Measurements from ENCODE around the gene ALPP.
"Not testable (repeated sequence)": the region's sequence is repeated elsewhere in the genome, so short reads cannot be mapped to it uniquely, and the experiment has no call there.

ALPP gene

GRCh38 chr2:232332940-232333259, 45.7 kb upstream of the ALPP start:
- CTCF ChIA-PET: interaction anchor here (1.0 kb wide), 1 partner anchor 107 kb away, joined by 4 read pairs; no protein-coding TSS in a partner anchor
- Histone ChIP-seq H3K36me3 (ENCODE audit: control insufficient read depth in 2 of 2, insufficient read depth in 1 of 2, low read length in 2 of 2) (no peaks in the 10 kb centered on the region), H3K4me1 (ENCODE audit: control insufficient read depth, insufficient read depth, low read length) (no peaks in the 10 kb centered on the region), H3K4me3 (ENCODE audit: low read depth, low read length) (no peak overlapping the region), H3K27ac (ENCODE audit: extremely low read depth, low read depth, low read length) (no peak overlapping the region), H3K9me3 (ENCODE audit: control insufficient read depth, insufficient read depth, low read depth, low read length) (no peaks in the 10 kb centered on the region)
- peak; percentile 55 for TF ChIP-seq ZFHX2 (tag by site-specific recombination; conservative IDR thresholded peaks at IDR 0.05)
- TF ChIP-seq, protein P1, sequence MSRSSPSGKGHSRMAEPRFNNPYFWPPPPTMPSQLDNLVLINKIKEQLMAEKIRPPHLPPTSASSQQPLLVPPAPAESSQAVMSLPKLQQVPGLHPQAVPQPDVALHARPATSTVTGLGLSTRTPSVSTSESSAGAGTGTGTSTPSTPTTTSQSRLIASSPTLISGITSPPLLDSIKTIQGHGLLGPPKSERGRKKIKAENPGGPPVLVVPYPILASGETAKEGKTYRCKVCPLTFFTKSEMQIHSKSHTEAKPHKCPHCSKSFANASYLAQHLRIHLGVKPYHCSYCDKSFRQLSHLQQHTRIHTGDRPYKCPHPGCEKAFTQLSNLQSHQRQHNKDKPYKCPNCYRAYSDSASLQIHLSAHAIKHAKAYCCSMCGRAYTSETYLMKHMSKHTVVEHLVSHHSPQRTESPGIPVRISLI (tag by site-specific recombination; IDR thresholded peaks at IDR 0.05): no peak
- POLR2A ChIA-PET: no interaction called here

DNA sequence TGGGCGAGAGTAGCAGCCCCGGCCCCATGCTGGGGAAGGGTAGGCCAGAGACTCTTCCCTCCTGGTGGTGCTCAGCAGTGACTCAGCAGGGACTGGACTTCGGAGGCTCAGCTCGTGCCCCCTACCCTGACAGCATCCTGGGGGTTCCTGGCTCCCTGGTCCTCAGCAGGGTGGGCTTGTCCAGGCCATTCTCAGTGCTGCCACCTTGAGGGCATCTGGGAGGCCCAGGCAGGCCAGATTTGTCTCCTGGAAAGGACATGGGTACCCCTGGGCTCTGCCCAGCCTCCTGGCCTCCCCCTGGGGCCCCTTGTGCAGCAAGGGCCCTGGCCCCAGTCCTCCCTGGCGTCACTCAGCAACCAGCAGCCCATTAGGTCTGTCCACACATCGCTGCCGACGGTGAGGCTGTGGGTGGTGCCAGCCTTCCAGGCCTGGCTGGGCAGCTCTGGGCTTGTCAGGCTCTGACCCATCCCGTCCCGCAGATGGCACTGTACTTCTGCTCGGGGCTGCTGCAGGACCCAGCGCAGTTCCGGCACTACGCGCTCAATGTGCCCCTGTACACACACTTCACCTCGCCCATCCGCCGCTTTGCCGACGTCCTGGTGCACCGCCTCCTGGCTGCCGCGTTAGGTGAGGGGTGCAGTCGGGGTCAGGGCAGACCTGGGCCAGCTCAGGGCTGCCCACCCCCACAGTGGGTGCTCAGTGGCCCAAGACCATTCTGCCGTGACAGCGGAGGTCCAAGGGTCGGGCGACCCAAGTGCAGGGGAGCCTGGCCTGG, 45.0 kb upstream of the ALPP start:
- Histone ChIP-seq H3K4me3 (ENCODE audit: low read depth, low read length) (no peak overlapping the region), H3K4me1 (ENCODE audit: control insufficient read depth, insufficient read depth, low read length) (no peaks in the 10 kb centered on the region), H3K27ac (ENCODE audit: extremely low read depth, low read depth, low read length) (no peak overlapping the region), H3K9me3 (ENCODE audit: control insufficient read depth, insufficient read depth, low read depth, low read length) (no peaks in the 10 kb centered on the region), H3K36me3 (ENCODE audit: control insufficient read depth in 2 of 2, insufficient read depth in 1 of 2, low read length in 2 of 2) (no peaks in the 10 kb centered on the region)
- POLR2A ChIA-PET: no interaction called here
- CTCF ChIA-PET: interaction anchor here (0.6 to 3.0 kb wide), 5 partner anchors 19 to 432 kb away, joined by 3 to 20 read pairs (median 4); no protein-coding TSS in a partner anchor
- no peak for TF ChIP-seq ZNF791 (tag by site-specific recombination; IDR thresholded peaks at IDR 0.05)
- TF ChIP-seq SP7 (tag by site-specific recombination; IDR thresholded peaks at IDR 0.05): no peak
- TF ChIP-seq ZBTB49 (tag by site-specific recombination; IDR thresholded peaks at IDR 0.05; ENCODE audit: low read depth): no peak
- peak; percentile 68 for TF ChIP-seq ZIC2 (tag by site-specific recombination; IDR thresholded peaks at IDR 0.05)
- TF ChIP-seq ZNF658 (tag by site-specific recombination; IDR thresholded peaks at IDR 0.05): no peak
- TF ChIP-seq ZNF623 (tag by site-specific recombination; IDR thresholded peaks at IDR 0.05): no peak

- H3K4me3 ChIP-seq (ENCODE audit: low read depth, low read length); POLR2A ChIA-PET; H3K4me1 ChIP-seq (ENCODE audit: control insufficient read depth, insufficient read depth, low read length); H3K36me3 ChIP-seq (ENCODE audit: control insufficient read depth in 2 of 2, insufficient read depth in 1 of 2, low read length in 2 of 2); H3K27ac ChIP-seq (ENCODE audit: extremely low read depth, low read depth, low read length); H3K9me3 ChIP-seq (ENCODE audit: control insufficient read depth, insufficient read depth, low read depth, low read length): not testable (repeated sequence)
- CTCF ChIA-PET: interaction anchor here (0.6 to 3.0 kb wide), 6 partner anchors 12 to 433 kb away, joined by 3 to 20 read pairs (median 6); no protein-coding TSS in a partner anchor
These were observed 44.2 kb upstream of the ALPP start for GRCh38 chr2:232334136-232334884.

DNA sequence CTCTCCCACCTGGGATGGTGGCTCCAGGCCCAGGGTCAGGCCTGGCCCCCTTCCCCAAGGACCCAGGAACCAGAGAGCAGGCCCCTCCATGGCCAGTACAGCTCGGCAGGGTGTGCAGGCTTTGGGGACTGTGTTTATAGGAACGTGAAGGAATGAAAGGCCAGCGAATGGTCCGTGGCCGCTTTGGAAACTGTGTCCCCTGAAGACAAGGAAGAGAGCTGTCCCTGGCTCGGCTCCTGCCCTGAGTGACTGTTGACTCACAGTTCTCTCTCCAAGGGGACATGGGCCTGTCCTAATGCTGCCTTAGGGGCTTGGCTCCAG, 43.7 kb upstream of the ALPP start:
- not testable (repeated sequence) for H3K9me3 ChIP-seq (ENCODE audit: control insufficient read depth, insufficient read depth, low read depth, low read length)

More for the DNA sequence above, 43.7 kb upstream of the ALPP start:
- CTCF ChIA-PET: interaction anchor here (0.6 to 3.0 kb wide), 4 partner anchors 11 to 105 kb away, joined by 3 to 20 read pairs (median 8); no protein-coding TSS in a partner anchor
- H3K27ac ChIP-seq (ENCODE audit: extremely low read depth, low read depth, low read length); POLR2A ChIA-PET; H3K4me3 ChIP-seq (ENCODE audit: low read depth, low read length); H3K36me3 ChIP-seq (ENCODE audit: control insufficient read depth in 2 of 2, insufficient read depth in 1 of 2, low read length in 2 of 2); H3K4me1 ChIP-seq (ENCODE audit: control insufficient read depth, insufficient read depth, low read length): not testable (repeated sequence)

Data from HEK293 (cell line).